ENCODE data around the gene FGF11. TPM values are rescaled to one million over a fixed set of nuclear protein-coding genes. Genes with fewer than 3 reads are reported as not detected.

The FGF11 gene
- total RNA-seq, 1 donor from 2014 or later, result 5.6 TPM

DNA sequence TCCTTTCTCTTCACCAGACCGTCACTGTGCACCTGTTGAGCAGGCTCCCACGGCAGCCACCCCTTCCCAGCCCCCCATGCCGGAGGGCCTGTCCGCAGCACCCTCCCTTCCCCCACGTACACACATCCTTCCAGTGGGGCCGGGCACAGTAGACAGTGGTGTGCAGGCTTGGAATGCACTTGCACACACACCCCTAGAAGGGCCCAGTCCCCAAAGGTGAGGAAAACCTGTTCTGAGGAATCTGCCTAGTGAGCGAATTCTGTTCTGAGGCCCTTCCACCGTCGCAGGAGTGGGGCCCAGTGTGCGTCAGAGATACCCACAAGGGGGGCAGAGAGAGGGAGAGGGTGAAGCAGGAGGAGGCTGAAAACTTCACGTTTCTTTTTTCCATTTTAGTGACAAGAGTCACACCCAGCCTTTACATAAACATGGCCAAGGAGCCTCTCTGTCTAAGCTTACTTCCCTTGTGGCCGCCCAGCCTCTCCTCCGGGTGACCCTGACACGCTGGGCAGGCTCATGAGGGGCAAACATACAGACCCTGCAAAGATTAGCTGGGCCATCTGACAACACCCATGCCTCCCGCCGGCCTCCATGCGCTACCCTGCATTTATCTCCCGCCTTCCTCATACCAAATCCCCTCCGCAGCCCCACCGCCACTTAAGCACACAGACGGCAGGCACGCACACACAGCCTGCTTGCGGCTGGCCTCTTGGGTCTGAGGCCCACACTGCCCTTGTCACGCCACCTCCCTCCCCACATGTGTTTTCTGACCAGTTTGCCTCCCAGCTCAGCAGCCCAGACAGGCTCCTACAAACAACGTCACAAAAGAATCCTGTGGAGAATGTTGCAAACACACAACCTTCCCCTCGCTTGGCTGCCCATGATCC lies 38.3 kb downstream of the FGF11 start:
- intact Hi-C loops (cut with micrococcal nuclease), result no loop called here

DNA sequence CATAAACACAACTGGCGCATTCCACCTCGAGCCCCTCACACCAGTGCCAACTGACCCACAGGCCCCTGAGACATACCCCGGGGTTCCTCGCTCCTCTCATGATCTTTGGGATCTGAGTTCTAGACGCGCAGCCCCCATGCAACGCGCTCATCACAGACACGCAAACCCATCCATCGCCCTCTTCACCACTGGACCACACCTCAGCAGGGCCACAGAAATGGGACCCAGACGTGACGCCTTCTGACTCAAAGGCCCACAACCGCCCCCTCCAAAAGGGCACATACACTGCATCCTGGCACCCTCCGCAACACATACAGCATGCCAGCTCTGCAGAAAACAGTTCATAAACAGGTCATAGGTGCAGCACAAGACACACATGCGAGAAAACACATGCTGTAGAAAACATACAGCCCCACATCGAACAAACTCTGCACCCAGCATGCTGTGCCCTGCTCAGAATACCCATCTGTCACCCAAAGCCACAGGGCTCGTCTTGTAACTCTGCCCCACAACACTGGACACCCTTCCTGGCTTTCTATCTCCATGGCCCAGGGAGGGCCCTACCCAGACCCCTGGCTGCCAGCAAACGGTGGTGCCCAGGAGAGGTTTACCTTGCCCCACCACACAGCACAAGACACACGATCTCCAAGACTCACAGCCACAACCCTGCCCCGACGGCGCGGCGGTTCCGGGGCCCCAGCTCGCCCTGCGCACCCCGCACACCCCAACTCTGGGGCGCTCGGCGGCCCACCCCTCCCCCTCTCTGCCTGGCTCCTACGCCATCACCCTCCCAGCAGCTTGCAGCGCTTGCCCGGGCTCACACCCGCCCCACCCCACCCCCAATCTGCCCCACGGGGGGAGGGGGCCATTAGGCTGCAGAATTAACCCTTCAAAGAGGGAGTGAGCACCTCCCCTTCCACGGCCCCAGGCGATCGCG lies 39.2 kb downstream of the FGF11 start:
- intact Hi-C loops (cut with micrococcal nuclease), result loop anchor here (1.0 kb wide), 1 partner anchor 23 kb away; no protein-coding TSS in a partner anchor

DNA sequence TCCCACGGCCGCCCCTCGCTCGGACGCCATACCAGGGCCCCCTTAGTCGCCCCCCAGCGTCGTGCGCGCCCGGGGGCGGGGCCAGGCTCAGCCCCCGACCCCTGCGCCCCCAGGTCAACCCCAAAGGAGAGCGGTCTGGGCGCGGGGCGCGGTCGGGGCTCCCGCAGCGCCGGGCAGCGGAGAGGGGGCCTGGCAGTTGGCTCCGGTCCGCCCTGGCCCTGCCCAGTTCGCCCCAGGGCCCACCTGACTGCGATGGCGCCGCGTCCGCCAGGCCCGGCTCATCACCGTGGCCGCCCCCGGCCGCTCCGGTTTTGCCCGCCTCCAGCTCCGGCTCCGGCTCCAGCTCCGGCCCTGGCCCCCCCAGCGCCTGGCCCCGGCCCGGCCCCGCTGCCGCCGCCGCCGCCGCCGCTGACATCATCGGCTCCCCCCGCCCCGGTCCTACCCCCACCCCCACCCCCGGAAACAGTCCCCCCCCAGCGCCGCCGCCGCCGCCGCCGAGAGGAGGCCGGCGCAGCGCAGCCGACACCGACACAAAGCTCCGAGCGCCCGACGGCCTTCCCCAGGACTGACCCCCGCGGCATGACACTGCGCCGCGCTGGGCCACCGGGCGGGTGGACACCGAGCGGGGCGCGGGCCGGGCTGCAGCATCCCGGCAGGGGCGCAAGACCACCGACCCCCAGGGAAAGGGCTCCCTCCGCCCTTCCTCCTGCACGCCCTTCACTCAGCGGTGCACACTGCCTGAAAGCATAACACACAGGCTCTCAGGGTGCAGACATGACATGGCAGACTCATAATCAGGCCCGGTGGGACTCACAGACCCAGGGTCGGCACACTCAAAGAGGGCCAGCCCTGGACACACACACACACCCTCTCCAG lies 40.1 kb downstream of the FGF11 start, which contains the start of gene ZBTB4:
Gene ZBTB4 (minus strand): TSS at position 419 of the 876 bp plus-strand sequence. CDS start 12,830 bp downstream, outside the sequence.
- intact Hi-C loops (cut with micrococcal nuclease), result loop anchor here (1.0 to 10.0 kb wide), 2 partner anchors 24 to 125 kb away; partner anchors contain the start of genes KCTD11 and TMEM95

DNA sequence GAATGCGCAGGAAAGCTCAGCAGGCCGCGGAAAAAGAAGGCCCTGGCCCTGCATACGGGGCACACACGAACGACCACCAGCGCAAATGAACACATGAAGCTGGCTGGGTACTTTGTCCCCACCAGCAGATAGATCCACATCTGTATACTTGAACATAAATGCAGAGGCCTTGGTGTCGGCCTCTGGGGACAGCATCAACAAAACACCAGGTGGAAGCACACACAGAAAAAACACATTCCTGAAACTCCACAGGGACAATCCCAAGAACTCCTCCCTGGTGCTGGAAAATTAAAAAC lies 40.7 kb downstream of the FGF11 start:
- intact Hi-C loops (cut with micrococcal nuclease), result loop anchor here (10.0 kb wide), 1 partner anchor 125 kb away; the partner anchor contains the start of genes KCTD11 and TMEM95

DNA sequence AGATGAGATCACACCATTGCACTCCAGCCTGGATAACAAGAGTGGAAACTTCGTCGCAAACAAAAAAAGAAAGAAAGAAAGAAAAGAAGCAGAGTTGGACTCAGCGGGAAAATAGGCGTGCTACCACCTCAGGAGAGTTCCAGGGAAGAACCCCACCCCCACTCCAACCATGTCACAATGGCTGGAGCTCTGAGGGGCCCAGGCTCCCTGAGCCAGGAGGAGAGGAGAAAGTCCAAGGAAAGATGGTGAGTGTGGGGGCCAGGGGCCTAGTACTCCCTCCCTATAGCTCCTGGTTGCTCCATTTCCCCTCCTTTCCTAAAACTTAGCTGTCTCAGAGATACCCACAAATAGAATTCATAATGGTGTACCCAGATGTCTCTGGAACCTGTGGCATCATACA lies 42.0 kb downstream of the FGF11 start, which contains the start of gene SLC35G6:
Gene SLC35G6 (plus strand): TSS at position 172 of the 400 bp plus-strand sequence. CDS start 71 bp downstream, at position 243.
- intact Hi-C loops (cut with micrococcal nuclease), result loop anchor here (10.0 kb wide), 1 partner anchor 126 kb away; the partner anchor contains the start of genes KCTD11 and TMEM95

DNA sequence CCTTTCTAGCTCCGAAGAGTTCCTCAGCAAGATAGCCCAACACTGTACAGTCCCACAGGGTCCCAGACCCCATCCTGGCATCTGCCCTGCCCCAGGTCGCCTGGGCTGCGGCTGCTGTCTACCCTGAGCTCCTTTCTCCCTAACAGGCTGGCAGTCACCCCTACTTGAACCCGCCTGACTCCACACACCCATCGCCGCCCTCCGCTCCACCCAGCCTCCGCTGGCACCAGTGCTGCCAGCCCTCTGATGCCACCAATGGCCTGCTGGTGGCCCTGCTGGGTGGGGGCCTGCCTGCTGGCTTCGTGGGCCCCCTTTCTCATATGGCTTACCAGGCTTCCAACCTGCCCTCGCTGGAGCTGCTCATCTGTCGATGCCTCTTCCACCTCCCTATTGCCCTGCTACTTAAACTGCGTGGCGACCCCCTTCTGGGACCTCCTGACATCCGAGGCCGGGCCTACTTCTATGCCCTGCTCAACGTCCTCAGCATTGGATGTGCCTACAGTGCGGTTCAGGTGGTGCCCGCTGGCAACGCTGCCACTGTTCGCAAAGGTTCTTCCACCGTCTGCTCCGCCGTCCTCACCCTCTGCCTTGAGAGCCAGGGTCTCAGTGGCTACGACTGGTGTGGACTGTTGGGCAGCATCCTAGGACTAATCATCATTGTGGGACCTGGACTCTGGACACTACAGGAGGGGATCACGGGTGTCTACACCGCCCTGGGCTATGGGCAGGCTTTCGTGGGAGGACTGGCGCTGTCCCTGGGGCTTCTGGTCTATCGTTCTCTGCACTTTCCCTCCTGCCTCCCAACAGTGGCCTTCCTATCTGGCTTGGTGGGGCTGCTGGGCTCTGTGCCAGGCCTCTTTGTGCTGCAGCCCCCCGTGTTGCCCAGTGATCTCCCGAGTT lies 42.8 kb downstream of the FGF11 start:
- intact Hi-C loops (cut with micrococcal nuclease), result loop anchor here (10.0 kb wide), 1 partner anchor 127 kb away; the partner anchor contains the start of genes KCTD11 and TMEM95

DNA sequence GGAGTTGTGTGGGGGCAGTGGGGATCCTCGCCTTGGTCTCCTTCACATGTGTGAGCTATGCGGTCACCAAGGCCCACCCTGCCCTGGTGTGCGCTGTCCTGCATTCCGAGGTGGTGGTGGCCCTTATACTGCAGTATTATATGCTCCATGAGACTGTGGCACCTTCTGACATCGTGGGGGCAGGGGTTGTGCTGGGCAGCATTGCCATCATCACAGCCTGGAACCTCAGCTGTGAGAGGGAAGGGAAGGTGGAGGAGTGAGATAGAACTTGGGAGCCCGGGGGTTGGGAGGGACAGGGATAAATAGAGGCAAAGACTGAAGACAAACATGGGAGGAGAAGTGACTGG lies 43.4 kb downstream of the FGF11 start:
- intact Hi-C loops (cut with micrococcal nuclease), result loop anchor here (10.0 kb wide), 1 partner anchor 128 kb away; the partner anchor contains the start of genes KCTD11 and TMEM95

DNA sequence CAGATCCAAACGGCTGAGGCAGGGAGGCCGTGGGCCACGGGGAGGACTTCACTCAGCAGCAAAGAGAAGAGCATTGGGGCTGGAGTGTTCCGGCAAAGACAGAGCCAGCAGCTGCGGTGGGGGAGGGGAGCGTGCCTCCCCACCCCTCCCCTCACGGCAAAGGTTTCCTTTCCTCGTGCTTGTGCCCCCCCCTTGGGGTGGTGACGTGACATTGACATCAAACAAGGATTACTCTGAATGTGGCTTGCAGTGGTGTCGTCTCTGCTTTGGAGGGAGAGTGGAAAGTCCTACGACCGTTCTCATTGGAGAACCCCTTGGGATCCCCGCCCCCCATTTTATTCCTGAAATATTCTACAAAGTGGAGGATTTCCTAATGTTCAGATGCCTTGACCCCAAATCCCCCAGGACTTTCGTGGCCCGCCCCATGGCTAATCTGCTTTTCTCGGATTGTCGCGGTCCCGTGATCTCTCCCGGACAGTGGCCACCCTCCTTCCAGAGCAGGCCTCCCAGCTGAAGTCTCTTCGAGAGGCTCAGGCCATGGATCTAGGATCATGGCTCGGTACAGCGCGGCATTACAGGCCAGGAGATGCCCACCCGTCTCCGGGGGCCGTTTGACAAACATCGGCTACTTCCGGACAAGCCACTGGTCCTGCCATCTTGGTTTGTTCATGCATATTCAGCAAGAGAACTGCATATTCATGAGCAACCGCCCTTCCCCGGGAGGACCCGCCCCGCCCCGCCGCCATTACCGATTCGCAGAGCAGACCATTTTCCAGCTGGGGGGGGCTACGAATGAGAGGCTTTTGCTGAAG lies 44.1 kb downstream of the FGF11 start:
- intact Hi-C loops (cut with micrococcal nuclease), result loop anchor here (1.0 to 10.0 kb wide), 8 partner anchors 28 to 203 kb away; partner anchors contain the start of genes EIF5A, KCTD11, SENP3 and TMEM102

DNA sequence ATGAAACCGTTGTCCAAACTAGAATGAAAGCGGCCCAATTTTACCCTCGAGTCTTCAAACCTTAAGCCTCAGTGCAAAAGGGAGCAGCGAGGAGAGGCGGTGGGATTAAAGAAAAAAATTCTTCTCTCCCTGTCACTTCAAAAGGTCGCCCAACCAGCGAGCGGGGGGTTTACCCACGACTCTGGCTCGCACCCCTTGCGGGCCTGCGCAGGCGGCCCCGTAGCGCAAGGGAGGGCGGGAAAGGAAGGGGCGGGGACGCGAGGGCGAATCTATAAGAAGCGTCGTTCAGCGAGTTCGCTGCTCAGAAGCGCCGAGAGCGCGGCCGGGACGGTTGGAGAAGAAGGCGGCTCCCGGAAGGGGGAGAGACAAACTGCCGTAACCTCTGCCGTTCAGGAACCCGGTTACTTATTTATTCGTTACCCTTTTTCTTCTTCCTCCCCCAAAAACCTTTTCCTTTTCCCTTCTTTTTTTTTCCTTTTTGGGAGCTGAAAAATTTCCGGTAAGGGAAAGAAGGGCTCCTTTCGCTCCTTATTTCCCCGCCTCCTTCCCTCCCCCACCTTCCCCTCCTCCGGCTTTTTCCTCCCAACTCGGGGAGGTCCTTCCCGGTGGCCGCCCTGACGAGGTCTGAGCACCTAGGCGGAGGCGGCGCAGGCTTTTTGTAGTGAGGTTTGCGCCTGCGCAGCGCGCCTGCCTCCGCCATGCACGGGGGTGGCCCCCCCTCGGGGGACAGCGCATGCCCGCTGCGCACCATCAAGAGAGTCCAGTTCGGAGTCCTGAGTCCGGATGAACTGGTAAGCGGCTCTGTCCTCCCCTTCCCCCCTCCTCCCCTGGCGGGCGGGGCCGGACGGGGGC lies 45.0 kb downstream of the FGF11 start, which contains the start of gene POLR2A:
Gene POLR2A (plus strand): TSS at position 300 of the 852 bp plus-strand sequence.
- intact Hi-C loops (cut with micrococcal nuclease), result loop anchor here (1.0 to 10.0 kb wide), 8 partner anchors 29 to 203 kb away; partner anchors contain the start of genes EIF5A, KCTD11, SENP3 and TMEM102

DNA sequence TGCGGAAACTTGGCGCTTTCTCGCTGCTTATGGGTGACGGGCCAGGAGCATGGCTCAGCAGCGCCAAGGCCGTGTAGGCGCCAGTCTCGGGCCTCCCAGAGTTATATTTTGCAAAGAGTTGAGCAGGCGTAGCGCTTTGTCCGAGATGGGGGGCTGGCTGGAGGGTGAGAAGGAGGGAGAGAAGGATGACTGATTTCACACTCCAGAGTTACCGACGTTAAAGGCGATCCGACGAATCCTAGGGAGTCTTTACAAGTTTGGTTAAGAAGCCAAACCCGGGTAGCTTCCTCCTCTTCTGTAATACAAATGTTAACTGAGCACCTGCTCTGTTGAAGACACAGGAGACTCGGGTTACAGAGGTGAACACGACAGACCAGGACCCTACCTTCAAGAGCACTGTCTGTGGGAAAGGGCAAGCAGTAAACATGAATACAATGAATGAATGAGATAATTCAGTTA lies 45.6 kb downstream of the FGF11 start:
- intact Hi-C loops (cut with micrococcal nuclease), result loop anchor here (1.0 to 10.0 kb wide), 8 partner anchors 30 to 202 kb away; partner anchors contain the start of genes EIF5A, KCTD11, SENP3 and TMEM102

DNA sequence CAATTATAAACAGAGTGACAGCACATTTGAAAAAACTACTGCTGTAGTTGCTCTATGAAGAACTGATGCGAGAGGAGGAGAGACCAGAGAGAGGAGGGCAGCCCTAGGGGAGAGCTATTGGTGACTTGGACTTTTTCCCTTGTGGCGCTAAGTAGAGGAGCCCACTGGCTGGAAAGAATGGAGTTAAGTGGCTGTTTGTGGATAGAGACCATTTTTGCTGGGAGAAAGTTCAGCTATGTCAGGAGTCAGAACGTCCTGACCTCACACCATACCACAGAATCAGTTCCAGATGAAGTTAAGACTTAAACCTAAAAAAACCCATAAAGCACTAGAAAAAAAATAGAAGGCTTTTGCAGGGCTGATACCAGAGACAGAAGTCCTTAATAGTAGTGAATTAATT lies 46.9 kb downstream of the FGF11 start:
- intact Hi-C loops (cut with micrococcal nuclease), result loop anchor here (10.0 kb wide), 1 partner anchor 131 kb away; the partner anchor contains the start of genes KCTD11 and TMEM95

DNA sequence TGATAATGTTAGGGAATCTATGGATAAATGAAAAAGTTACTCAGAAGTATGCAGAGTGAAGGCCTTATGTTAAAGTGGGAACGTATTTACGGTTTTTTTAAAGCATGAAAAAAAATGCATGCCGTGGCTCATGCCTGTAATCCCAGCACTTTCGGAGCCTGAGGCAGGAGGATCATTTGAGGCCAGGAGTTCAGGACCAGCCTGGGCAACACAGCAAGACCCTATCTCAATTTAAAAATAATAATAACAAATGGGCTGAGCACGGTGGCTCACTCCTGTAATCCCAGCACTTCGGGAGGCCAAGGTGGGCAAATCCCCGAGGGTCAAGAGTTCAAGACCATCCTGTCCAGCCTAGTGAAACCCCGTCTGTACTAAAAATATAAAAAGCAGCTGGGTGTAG lies 50.8 kb downstream of the FGF11 start:
- intact Hi-C loops (cut with micrococcal nuclease), result no loop called here

DNA sequence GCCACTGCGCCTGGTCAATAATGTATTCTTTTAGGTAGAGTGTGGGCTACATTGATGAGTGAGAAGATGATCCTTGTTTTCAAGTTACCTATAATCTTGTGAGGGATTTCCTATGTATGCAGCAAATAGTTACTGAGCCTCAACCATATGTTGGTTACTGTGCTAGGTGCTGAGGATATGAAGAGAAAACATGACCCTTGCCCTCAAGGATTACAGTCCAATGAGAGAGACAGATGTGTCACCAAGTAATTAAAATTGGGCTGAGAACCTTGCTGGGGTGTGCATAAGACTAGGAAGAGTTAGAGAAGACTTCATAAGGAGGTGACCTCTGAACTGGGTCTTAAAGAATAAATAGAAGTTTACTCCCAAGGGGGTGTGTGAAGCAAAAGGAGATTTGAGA lies 52.3 kb downstream of the FGF11 start:
- intact Hi-C loops (cut with micrococcal nuclease), result no loop called here

DNA sequence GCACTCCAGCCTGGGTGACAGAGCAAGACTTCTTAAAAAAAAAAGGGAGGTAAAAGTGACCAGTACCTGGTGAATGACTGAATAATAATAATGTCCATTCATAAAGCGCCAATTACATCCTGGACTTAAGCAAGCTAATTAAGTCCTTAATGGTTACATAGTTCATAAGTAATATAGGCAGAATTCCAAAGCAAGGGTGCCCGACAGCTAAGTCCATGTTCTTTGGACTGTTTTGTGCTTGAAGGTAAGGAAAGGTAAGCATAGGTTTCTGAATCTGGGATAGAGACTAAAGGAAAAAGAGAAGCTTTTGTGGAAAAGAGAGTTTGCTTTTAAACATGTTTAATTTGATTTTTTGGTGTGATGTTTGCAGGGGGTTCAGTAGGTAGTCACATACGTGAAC lies 54.6 kb downstream of the FGF11 start:
- intact Hi-C loops (cut with micrococcal nuclease), result no loop called here

Data from T-helper 2 cell treated with Interferon-gamma antibody and Interleukin-4, amounts not matched to agents 100 ng/mL and 5 ng/mL, for 36 hours (primary cell).